ENCODE measurements around the gene MYO1E.

The MYO1E gene

GRCh38 chr15:59116771-59117170 is 255.9 kb downstream of the MYO1E start:
- DNase-seq = no peak

GRCh38 chr15:59116141-59116540 is 256.5 kb downstream of the MYO1E start:
- DNase-seq = no peak

GRCh38 chr15:59115047-59115446 is 257.6 kb downstream of the MYO1E start:
- no peak for DNase-seq

GRCh38 chr15:59111251-59111650 is 261.4 kb downstream of the MYO1E start:
- no peak for DNase-seq

- no peak for DNase-seq
These were observed 266.8 kb downstream of the MYO1E start for GRCh38 chr15:59105854-59106253.

- DNase-seq = peak; percentile 84
These were observed 267.5 kb downstream of the MYO1E start, which contains the start of gene CCNB2 for GRCh38 chr15:59104912-59105732. CCNB2 (plus strand) TSS chr15:59105146; CDS start chr15:59105269, 123 bp downstream.

- DNase-seq = no peak
These were observed 268.1 kb downstream of the MYO1E start for GRCh38 chr15:59104602-59104911.

- no peak for DNase-seq
These were observed 273.4 kb downstream of the MYO1E start for GRCh38 chr15:59099162-59099685.

GRCh38 chr15:59096429-59096828 is 276.2 kb downstream of the MYO1E start:
- DNase-seq = no peak

- DNase-seq = no peak
These were observed 278.6 kb downstream of the MYO1E start for GRCh38 chr15:59094077-59094476.

- DNase-seq = no peak
These were observed 284.9 kb downstream of the MYO1E start for GRCh38 chr15:59087731-59088130.

All from NCI-H1694 (cell line).